DMS 273 treated with DMSO at 0.1 percent for 48 hours (cell line): ENCODE data around the gene LMNTD2.

Experiments used
- DNase-seq: peaks from one replicate; lab custom pipeline; 2025; lab: John Stamatoyannopoulos, UW

Gene LMNTD2

DNA sequence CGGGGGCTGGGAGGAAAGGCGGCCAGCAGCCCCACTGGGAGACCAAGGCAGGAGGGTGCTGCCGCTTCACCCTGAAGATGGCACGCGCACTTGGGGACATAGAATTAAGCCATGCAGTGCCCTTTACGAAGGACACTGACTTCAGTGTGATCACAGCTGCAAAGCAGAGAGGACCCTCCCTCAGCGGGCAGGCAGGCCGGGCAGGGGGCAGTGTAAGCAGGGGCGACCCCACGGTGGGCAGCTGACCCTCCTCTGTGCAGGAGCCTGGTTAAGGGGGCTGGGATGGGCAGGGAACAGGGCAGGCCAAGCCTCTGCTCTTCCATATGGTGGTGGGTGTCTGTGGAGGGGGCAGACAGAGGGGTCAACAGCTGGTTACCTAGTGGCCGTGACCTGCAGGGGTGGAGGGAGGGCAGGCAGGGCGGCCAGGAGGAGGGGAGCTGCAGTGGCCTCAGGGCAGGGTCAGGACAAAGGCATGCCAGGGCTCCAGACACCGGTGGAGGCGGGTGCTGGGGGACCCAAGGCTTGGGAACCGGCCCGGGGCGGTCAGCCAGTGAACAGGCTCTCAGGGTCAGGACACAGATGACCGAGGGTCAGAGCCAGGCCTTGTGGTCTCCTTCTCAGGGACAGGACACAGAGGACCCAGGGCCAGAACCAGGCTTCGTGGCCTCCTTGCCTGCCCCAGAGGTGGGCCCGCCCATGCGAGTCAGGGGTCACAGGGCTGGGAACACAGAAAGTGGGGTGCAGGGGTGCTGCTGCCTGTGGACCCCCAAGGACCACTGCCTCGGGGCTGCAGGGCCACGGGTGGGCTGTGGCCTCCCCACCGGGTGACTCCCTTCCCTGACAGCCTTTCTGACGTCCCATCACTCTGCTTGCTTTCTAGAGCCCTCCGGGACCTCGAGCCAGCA lies 7.2 kb downstream of the LMNTD2 start:
- no peak for DNase-seq

GRCh38 chr11:551596-551995 lies 8.9 kb downstream of the LMNTD2 start:
- no peak for DNase-seq

GRCh38 chr11:551131-551530 lies 9.4 kb downstream of the LMNTD2 start:
- no peak for DNase-seq

GRCh38 chr11:550746-551085 lies 9.8 kb downstream of the LMNTD2 start:
- DNase-seq = no peak

DNA sequence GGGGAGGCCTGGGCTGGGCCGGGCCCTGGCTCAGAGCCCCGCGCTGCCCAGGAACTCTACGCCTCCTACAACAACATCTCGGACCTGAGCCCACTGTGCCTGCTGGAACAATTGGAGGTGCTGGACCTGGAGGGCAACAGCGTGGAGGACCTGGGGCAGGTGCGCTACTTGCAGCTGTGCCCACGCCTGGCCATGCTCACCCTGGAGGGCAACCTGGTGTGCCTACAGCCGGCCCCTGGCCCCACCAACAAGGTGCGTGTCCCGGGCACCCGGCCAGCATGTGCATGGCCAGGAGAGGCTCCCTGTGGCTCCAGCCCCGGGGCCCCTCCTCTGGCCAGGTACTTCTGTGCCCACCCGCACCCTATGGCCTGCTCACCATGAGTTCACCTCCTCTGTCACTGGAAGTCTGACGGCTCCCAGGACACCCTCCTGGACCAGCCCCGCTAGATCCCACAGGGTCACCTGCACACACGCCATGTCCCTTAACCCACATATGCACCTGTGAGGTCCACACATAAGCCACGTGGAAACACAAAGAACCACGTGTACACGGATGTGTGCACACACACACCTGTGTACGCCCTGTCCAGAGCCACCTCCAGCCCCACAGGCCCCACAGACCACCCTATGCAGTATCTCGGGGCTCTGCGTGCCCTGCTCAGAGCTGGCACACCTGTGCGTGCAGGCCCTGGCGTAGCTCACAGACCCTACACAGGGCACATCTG lies 10.4 kb downstream of the LMNTD2 start:
- no peak for DNase-seq

- DNase-seq = no peak
These were observed 11.6 kb downstream of the LMNTD2 start for GRCh38 chr11:548700-549603.

DNA sequence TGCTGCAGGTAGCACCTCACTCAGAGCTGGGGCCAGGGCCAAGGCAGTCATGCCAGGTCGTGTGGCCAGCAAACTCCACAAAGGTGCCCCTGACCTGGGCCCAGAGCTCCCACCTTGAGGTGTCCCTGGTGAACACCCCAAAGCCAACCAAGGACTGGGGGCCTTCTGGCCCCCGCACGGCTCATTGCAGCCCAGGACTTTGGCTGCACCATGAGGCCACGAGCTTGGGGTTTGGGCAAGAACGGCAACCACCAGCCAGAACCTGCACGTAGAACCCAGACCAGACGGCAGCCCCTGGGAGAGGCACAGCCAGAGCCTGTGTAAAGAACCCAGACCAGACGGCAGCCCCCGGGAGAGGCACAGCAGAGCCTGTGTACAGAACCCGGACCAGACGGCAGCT lies 15.4 kb downstream of the LMNTD2 start:
- no peak for DNase-seq

DNA sequence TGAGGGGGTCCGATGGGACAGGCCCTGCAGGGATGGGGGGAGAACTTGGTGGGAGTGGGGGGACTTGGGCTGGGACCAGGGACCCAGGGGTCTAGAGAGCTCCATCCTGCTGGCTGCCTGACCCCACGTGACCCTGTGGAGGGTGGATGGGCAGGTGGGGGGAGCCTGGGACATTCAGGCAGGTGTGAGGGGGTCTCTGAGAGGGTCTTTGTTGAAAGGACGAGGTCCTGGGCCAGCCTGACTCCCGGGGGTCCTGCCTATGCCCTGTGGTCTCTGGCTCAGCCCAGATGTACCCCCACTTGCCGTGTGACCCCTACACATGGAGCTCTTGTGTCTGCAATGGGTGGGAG lies 15.7 kb downstream of the LMNTD2 start:
- DNase-seq = no peak

DNA sequence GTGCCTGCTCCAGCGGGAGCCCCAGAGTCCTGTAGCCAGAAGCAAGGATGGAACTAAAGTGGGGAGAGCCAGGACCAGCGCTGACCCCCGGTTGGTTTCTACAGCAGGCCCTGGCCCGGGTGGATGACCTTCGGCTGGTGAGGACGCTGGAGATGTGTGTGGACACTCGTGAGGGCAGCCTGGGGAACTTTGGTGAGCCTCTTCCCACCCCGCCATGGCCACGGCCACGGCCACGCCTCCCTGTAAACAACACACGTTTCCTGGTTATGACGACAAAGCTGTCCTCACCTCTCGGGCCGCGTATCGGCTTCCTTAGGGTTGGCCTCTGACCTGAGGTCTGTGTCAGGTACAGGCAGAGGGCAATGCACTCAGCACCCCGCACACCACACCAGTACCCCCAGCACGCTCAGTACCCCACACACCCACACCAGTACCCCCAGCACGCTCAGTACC lies 19.1 kb downstream of the LMNTD2 start:
- DNase-seq = no peak

DNA sequence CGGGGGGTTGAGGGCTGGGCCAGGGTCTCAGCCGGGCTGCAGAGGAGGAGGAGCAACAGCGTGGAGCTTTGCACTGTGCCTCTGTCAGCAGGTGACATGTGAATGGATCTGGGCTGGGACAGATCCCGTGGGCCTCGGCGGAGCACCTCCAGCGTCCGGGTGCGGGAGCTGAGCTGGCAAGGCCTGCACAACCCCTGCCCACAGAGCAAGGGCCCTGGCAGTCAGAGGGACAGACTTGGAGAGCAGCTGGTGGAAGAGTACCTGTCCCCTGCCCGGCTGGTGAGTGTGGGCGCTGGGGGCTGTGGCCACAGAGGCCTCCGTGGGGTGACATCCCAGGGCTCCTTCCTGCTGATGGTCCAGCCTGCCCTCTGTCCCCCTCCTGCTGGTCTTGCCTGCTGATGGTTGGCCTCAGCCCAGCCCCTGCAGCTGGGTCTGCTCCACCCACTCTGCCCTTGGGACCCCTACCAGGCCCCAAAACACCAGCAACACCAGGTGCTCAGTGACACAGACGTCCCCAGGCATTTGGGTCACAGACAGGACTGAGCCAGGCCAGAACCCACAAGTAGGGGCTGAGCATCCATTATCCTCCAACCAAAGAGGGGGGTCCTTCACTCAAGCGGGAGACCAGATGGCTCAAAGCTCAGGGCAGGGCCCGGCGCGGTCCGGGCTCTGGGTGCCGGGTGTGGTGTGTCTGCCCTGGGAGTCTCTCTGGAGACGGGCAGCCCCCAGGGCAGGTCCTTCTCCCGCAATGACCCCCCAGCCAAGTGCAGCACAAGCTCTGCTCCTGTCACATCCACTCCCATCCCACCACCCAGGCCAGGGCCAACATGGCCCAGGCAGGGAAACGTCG lies 19.7 kb downstream of the LMNTD2 start:
- no peak for DNase-seq

DNA sequence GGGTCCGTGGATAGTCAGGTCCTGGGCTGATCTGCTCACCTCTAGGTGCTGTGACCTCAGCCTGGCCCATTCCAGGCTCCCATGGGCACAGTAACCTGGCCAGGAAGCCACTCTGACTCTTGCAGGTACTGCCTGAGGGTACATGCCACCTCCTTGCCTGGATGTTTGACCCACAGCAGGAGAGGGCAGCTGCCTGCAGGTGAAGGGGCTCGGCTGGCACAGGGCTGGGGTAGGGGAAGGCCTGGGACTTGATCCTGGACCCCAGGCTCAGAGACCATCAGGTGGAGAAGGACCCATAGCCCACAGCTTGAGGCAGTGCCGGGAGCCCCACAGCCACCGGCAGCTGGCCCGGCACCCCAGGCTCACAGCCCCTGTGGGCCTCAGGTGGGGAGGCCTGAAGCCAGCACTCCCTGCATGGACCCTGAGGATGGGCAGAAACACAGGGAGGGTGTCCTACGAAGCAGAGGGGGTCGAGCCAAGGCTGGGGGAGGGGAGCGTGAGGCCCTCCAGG lies 20.5 kb downstream of the LMNTD2 start:
- DNase-seq = no peak

DNA sequence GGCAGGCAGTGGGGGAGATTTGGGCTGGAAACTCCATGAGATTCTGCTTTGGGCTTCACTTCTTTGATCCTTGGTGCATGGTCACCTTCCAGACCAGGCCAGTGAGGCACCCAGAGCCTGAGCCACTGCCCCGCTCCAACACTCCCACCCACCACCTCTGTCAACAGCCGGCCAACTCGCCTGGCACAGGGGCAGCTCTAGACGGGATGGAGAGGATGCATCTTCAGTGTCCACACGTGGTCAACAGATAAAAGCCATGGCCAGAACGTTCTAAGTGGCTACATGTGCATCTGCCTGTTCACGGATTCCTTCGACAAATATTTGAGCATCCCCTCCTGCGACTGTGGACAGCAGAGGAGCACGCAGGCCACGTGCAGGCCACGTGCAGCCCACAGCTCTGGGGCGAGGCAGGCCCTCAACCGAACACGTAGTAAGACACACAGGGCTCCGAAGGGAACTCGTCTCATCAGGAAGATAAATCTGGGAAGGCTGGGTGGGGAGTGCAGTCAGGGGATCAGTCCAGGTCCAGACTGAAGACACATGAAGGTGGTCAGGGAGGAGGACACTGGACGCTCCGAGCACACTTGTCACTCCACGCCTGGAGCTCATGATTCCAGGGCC lies 22.0 kb downstream of the LMNTD2 start:
- DNase-seq = no peak

DNA sequence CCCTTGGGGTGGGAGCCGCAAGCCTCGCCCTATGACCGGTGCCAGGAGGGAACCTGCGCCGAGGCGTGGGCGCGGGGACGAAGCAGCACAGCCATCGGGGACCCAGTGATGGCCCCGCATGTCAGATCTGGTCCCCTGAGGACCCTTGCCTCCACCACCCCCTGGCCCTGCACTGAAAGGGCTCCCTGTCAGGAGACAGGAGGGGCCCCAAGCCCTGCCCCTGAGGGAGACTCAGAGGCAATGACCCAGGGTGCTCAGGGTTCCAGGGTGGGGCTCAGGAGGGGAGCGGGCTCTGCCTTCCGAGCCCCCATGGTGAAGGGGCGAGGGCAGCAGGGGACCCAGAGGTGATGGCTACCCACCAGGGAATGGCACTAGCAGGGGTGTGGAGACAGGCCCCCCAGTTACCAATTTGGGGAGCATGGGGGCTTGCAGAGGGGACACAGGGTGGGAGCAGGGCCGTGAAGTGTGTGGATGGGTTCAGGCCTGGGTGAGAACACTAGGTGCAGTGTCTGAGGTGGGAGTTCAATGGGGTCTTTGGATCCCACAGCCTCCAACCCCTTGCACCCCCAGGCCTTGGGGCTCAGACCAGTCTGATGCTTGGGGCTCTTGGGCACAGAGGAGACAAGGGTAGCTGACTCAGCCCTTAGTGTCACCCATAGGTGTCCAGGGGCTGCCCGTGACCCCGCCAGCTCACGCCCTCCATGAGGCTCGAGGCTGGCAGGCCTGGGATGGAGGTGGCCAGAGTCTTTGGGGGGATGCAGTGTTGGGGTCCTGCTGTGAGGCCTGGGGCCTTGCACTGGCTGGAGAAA lies 22.7 kb downstream of the LMNTD2 start:
- DNase-seq = no peak

GRCh38 chr11:536841-537621 lies 23.5 kb downstream of the LMNTD2 start, which contains the start of gene LRRC56:
TSS of gene LRRC56 (plus strand) at chr11:537527. CDS start at chr11:540685, 3,158 bp downstream.
- peak; percentile 18 for DNase-seq

DNA sequence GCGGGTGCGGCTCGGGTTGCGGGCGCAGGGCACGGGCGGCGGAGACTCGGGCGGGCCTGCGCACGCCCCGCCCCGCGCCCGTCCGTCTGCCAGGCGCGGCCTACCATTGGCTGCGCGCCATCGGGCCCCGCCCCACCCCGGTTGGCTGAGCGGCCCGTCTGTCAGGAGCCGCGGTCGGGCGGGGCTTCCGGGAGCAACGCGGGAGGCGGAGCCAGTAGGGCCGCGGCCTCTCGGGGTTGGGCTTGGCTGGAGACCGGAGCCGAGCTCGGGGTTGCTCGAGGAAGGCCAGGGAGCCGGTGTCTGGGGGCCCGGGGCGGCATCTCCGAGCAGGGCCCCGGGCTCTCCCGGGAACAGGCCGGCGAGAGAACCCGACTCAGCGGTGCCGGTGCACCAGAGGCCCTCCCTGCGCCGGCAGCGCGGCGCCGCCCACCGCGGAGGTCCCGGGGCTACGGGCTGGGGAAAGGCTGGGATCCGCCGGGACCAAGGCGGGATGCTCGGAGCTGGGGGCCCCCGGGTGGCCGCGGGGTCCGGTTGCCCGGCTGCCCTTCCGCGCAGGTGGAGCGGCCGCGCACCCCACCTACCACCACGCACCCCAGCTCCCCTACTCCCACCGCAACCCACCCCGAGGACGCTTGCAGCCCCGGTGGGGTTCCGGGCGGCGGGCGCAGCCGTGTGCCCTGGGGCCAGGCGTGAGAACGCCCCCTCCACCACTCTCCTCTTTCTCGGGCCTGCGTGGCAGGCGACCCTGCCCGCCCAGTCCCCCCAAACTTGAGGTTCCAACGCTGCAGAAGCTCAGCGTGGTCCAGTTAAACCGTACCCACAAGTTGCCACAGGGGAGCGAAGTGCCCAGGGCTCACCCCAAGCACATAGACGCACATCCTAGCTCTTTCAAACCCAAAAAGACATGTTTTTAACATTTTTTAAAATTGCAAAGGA lies 24.8 kb downstream of the LMNTD2 start, which contains the start of gene HRAS:
HRAS (minus strand) TSS at position 58 of the 936 bp plus-strand sequence.
- DNase-seq = peak; percentile 54

DNA sequence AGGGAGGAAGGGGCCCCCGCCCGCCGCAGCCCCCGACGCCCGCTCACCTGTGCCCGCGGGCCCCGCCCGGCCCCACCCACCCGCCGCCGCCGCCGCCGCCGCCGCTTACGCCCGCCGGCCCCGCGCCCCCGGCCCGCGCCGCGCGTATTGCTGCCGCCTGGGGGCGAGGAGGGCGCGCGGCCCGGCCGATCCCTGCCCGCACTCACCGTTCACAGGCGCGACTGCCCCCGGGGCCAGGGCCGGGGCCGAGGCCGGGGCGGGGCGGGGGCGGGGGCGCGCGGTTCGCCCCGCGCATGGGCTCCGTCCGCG lies 25.4 kb downstream of the LMNTD2 start:
- no peak for DNase-seq

- no peak for DNase-seq
These were observed 25.9 kb downstream of the LMNTD2 start for GRCh38 chr11:534396-535209.
